ENCODE results near the gene CPNE4. TPM values are rescaled to one million over a fixed set of nuclear protein-coding genes. Genes with fewer than 3 reads are reported as not detected.

Gene CPNE4
- total and polyA plus RNA-seq, 7 donors = 0.03 to 0.04 TPM; not detected in 5

DNA sequence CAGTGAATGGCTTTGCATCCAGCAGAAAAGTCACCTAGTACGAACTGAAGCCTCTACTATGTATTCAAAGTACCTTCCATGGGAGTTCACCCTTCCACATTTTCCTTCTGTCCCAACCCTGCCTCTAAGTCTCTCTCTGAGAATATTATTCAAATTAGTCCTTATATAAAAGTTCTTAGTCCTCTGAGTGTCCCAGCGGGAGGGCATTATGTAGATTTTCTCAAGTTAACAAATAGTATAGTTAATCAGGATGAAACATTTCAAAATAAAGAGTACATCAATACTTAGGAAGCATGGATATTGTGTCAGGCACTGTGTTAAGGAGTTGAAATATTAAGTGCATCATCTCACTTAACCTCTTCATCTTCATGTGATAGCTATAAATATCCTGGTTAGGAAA is 223.3 kb downstream of the CPNE4 start:
- TF ChIP-seq, protein P1, sequence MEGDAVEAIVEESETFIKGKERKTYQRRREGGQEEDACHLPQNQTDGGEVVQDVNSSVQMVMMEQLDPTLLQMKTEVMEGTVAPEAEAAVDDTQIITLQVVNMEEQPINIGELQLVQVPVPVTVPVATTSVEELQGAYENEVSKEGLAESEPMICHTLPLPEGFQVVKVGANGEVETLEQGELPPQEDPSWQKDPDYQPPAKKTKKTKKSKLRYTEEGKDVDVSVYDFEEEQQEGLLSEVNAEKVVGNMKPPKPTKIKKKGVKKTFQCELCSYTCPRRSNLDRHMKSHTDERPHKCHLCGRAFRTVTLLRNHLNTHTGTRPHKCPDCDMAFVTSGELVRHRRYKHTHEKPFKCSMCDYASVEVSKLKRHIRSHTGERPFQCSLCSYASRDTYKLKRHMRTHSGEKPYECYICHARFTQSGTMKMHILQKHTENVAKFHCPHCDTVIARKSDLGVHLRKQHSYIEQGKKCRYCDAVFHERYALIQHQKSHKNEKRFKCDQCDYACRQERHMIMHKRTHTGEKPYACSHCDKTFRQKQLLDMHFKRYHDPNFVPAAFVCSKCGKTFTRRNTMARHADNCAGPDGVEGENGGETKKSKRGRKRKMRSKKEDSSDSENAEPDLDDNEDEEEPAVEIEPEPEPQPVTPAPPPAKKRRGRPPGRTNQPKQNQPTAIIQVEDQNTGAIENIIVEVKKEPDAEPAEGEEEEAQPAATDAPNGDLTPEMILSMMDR (IDR thresholded peaks at IDR 0.05) = no peak
- no peaks in the 10 kb centered on the region for H3K9me3 ChIP-seq
- no peaks in the 10 kb centered on the region for H3K4me1 ChIP-seq
- intact Hi-C loops (cut with DNase I) = no loop called here
- DNase-seq (no peak), ATAC-seq (no peak)
- WGBS, 3 donors = 83 to 85% (median 83%) methylated on average over 2 of the region's 2 CpGs
- no peak overlapping the region for H3K27ac ChIP-seq
- no peak overlapping the region for H3K4me3 ChIP-seq
- H3K36me3 ChIP-seq (ENCODE audit: insufficient read depth in 1 of 2, low read depth in 1 of 2) = no peaks in the 10 kb centered on the region
- H3K27me3 ChIP-seq (ENCODE audit: insufficient read depth in 3 of 3, low read length in 2 of 3) = no peaks in the 10 kb centered on the region

- H3K36me3 ChIP-seq (ENCODE audit: insufficient read depth in 1 of 2, low read depth in 1 of 2) = no peaks in the 10 kb centered on the region
- no peak overlapping the region for H3K27ac ChIP-seq
- H3K27me3 ChIP-seq (ENCODE audit: insufficient read depth in 3 of 3, low read length in 2 of 3) = no peaks in the 10 kb centered on the region
- intact Hi-C loops (cut with DNase I) = no loop called here
- no peak overlapping the region for H3K4me3 ChIP-seq
- H3K4me1 ChIP-seq = no peaks in the 10 kb centered on the region
- H3K9me3 ChIP-seq = no peaks in the 10 kb centered on the region
- DNase-seq (no peak), ATAC-seq (no peak)
- TF ChIP-seq, protein P1 (IDR thresholded peaks at IDR 0.05) = no peak
- WGBS, 3 donors = 86 to 90% (median 87%) methylated on average over 3 of the region's 3 CpGs
Measured at GRCh38 chr3:131807822-131808221, 227.0 kb downstream of the CPNE4 start.

DNA sequence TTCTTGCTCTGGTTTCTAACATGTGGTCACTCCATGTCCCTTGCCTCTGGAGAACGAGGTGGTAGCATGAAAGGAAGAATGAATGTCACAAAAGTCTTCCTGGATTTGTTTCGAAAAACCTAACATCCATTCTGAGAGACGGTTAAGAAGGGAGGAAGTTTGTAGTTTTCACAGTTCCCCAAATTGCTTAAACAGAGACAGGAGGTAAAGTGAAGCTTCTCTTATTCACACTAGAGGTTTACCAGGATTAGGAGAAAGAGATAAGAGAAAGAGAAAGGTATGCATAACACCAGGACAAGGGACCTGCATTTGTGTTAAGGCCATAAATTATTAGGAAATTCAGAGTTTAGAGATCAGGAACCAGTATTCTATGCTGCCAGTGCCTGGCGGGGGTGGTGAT is 228.1 kb downstream of the CPNE4 start:
- WGBS, 3 donors = 57 to 61% (median 59%) methylated on average over 4 of the region's 4 CpGs
- no peaks in the 10 kb centered on the region for H3K4me1 ChIP-seq
- H3K27me3 ChIP-seq (ENCODE audit: insufficient read depth in 3 of 3, low read length in 2 of 3) = no peaks in the 10 kb centered on the region
- no peak overlapping the region for H3K27ac ChIP-seq
- no peaks in the 10 kb centered on the region for H3K36me3 ChIP-seq (ENCODE audit: insufficient read depth in 1 of 2, low read depth in 1 of 2)
- TF ChIP-seq, protein P1 (IDR thresholded peaks at IDR 0.05) = no peak
- H3K4me3 ChIP-seq = no peak overlapping the region
- ATAC-seq (no peak), DNase-seq (no peak)
- intact Hi-C loops (cut with DNase I) = no loop called here
- H3K9me3 ChIP-seq = no peaks in the 10 kb centered on the region

- intact Hi-C loops (cut with DNase I) = no loop called here
- TF ChIP-seq, protein P1 (IDR thresholded peaks at IDR 0.05) = no peak
- H3K27me3 ChIP-seq (ENCODE audit: insufficient read depth in 3 of 3, low read length in 2 of 3) = no peaks in the 10 kb centered on the region
- ATAC-seq (no peak), DNase-seq (no peak)
- H3K9me3 ChIP-seq = no peaks in the 10 kb centered on the region
- H3K36me3 ChIP-seq (ENCODE audit: insufficient read depth in 1 of 2, low read depth in 1 of 2) = peaks cover 0 to 2% of the 10 kb centered on the region in 2 donors
- WGBS, 3 donors = 57 to 70% (median 69%) methylated on average over 3 of the region's 3 CpGs
- H3K4me1 ChIP-seq = no peaks in the 10 kb centered on the region
- H3K4me3 ChIP-seq = no peak overlapping the region
- no peak overlapping the region for H3K27ac ChIP-seq
Measured at GRCh38 chr3:131804565-131805133, 230.2 kb downstream of the CPNE4 start.

GRCh38 chr3:131803113-131803512 is 231.7 kb downstream of the CPNE4 start:
- peaks cover 0 to 2% of the 10 kb centered on the region in 2 donors for H3K36me3 ChIP-seq (ENCODE audit: insufficient read depth in 1 of 2, low read depth in 1 of 2)
- no peak for DNase-seq
- H3K4me3 ChIP-seq = no peak overlapping the region
- intact Hi-C loops (cut with DNase I) = no loop called here
- WGBS, 3 donors = 72 to 80% (median 76%) methylated on average over 1 of the region's 1 CpG
- no peaks in the 10 kb centered on the region for H3K4me1 ChIP-seq
- no peak for ATAC-seq
- no peaks in the 10 kb centered on the region for H3K9me3 ChIP-seq
- TF ChIP-seq, protein P1 (IDR thresholded peaks at IDR 0.05) = no peak
- H3K27me3 ChIP-seq (ENCODE audit: insufficient read depth in 3 of 3, low read length in 2 of 3) = no peaks in the 10 kb centered on the region
- H3K27ac ChIP-seq = no peak overlapping the region
